Mucosa of gallbladder (tissue), 1 donor: ENCODE measurements around the gene HSPB1. TPM values are rescaled to one million over a fixed set of nuclear protein-coding genes. Genes with fewer than 3 reads are reported as not detected.
A peak's percentile ranks its signal among the peaks of the same experiment; 100 is the strongest.
"Not testable (repeated sequence)": the region's sequence is repeated elsewhere in the genome, so short reads cannot be mapped to it uniquely, and the experiment has no call there.

Source experiments
- DNase-seq: peaks from one replicate; pipeline ENCODE4 v3.0.0-alpha.2; 2020; ENCODE audit warnings: low spot score
- total RNA-seq: library from RNA; stranded (reverse); gene quantifications from one replicate; pipeline ENCODE4 v1.2.1, GENCODE V29; 2021
- donor health status: DM: no; HTN: no; CAD: no.

HSPB1 gene
- total RNA-seq, 1 donor from 2014 or later, result 1,198 TPM

DNA sequence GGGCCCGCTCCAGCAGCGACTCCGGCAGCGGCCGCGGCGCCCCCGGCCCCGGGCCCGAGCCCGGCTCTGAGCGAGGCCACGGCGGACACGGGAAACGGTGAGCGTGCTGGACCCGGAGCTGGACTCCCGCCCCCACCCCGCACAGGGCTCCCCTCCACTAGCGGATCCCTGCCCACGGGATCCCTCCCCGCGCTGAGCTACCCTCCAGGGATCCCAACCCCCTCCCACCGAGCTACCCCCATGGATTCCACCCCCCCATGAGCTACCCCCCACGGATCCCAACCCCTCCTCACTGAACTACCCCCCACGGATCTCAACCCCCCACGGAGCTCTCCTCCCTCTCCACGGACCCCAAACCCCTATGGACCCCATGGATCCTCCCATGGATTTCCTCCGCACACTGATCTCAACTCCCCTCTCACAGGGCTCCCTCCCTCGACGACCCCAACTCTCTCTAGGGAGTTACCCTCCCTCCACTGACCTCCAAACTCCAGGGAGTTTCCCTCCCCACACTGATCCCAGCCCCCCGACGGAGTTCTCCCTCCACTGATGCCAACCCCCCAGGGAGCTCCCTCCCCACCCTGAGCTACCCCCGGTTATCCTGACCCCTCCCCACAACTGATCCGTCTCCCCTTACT, 20.6 kb upstream of the HSPB1 start:
- DNase-seq, result no peak

- DNase-seq, result no peak
These were observed 19.9 kb upstream of the HSPB1 start for GRCh38 chr7:76282344-76283253.

- no peak for DNase-seq
These were observed 19.0 kb upstream of the HSPB1 start for GRCh38 chr7:76283254-76284159.

DNA sequence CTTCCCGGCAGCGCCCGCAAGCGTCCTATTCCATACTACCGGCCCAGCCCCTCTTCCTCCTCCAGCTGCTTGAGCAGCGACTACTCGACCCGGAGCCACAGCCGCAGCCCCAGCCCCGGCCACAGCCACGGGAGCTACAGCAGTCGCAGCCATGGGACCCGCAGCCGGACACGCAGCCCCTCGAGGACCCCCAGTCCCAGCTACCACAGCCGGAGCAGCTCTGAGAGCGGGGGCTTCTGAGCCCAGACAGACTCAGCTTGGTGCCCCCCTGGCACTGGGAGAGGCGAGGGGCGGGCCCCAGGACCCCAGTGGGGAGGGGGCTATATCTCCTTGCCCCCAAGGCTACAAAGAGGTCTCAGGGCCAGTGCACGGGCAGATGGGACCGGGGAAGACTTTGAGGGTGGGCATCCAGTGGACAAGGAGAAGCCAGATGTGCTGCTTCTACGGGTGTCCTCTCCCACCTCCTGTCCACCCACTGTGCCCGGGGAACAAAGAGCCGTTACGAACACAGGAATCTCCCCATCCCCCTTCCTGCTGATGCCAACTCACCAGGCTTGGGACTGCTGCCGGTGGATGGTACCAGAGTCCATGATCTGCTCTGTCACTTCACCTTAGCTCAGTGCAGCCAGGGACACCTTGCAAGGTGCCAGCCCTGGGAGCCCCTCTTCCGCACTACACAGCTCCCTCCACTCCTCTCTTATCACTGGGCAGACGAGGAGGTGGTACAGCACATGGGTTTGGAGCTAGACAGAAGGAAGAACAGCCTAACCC, 16.7 kb upstream of the HSPB1 start:
- DNase-seq, result no peak

DNA sequence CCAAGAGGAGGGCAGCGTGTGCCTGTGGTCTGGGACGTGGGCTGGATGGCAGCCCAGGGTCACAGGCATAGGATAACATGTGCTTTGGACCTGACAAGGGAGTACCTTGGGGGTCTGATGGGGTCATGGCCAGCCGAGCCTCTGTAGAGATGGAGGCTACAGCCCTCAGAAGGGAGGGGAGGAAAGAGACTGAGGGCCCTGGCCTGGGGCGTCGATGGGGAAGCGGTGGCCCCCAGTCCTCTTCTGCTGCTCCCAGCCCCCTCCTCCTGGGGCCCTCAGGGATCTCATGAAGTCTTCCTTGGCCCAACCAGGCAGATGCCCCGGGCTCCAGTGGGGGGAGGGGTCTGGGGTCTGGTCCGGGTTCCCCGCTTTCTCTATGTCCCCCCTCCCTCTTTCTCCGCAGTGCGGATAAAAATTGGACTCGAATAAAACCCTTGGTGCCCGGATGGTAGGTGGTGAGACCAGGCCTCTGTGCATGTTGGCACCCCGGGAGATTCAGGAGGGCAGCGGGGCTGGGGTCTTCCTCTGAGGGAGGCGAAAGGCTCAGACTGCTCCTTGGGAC, 15.6 kb upstream of the HSPB1 start:
- no peak for DNase-seq

GRCh38 chr7:76290847-76291350, 11.6 kb upstream of the HSPB1 start:
- not testable (repeated sequence) for DNase-seq

DNA sequence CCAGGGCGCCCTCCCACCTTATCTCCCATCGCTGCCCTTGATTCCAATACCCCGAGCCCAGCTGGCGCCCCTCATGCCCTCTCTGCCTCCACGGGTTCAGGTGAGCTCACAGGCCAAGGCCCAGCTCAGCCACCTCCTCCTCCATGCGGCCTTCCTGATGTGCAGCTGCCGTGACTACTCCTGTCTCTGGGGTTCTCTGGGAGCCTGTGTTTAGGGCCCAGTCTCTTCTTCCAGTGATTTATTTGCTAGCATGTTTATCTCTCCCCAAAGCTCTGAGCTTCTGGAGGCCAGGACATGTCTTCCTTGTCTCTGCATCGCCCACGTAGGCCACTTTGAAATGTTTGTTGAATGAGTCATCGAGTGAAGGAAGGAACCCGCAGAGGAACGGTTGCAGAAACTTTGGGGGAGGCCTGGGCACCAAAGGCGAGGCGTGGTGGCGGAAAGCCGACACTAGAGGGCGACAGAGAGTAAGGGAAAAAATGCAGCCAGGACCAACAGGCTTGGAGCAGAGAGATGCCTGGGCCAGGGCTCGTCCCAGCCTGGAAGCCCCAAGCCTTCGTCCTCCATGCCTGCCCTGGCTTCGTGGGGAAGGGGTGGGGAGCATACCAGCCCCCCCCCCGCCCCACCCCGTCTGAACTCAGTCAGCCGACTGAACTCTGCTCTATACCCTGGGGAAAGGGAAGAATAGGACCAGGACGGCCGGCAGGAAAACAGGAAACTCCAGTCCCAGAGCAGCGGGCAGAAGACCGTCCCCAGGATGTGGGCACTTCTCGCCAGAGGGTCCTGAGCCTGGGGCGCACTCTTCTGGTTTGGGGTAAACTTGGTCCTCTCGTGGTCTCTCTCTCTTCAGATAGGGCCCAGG, 10.9 kb upstream of the HSPB1 start:
- peak; percentile 95 for DNase-seq

GRCh38 chr7:76292213-76292573, 10.3 kb upstream of the HSPB1 start:
- no peak for DNase-seq

DNA sequence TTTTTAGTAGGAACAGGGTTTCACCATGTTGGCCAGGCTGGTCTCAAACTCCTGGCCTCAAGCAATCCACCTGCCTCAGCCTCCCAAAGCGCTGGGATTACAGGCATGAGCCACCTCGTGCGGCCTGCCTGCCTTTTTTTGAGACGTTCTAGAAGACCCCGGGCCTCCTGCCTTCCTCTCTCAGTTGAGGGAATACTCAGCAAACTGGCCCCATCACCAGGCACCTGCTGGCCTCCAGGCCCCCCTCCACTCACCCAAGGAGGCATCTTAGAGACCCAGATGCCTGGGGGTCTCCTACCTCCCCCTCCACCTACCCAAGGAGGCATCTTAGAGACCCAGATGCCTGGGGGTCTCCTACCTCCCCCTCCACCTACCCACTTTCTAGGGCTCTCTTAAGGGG, 9.6 kb upstream of the HSPB1 start:
- not testable (repeated sequence) for DNase-seq

- DNase-seq, result no peak
These were observed 9.0 kb upstream of the HSPB1 start for GRCh38 chr7:76293407-76293901.

GRCh38 chr7:76294344-76295024, 8.0 kb upstream of the HSPB1 start:
- DNase-seq, result peak; percentile 96

- peak; percentile 88 for DNase-seq
These were observed 5.4 kb upstream of the HSPB1 start for GRCh38 chr7:76296743-76297740.

DNA sequence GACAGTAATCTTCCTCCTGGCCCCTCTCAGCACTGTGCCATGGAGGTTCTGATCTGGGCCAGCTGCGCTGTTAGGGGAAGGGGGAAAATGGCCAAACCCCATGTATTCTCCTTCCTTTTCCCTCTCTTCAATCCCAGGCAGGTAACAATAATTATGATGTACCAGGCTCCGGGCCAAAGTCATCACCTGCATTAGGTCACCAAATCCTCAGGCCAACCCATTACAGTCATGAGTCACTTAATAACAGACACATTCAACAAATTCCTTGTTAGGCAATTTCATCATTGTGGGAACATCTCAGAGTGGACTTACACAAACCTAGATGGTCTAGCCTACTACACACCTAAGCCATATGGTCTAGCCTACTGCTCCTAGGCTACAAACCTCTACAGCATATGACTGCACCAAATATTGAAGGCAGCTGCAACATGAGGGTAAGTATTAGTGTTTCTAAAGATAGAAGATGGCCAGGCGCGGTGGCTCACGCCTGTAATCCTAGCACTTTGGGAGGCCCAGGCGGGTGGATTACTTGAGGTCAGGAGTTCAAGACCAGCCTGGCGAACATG, 2.2 kb upstream of the HSPB1 start:
- peak; percentile 79 for DNase-seq

DNA sequence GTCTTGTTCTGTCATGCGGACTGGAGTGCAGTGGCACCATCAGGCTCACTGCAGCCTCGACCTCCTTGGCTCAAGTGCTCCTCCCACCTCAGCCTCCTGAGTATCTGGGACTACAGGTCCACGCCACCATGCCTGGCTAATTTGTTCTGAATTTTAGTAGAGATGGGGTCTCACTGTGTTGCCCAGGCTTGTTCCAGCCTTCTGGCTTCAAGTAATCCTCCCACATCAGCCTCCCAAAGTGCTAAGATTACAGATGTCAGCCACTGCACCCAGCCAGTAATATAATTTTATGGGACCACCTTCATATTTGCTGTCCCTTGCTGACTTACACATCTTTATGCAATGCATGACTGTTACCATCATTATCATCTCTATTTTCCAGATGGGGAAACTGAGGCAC, 1.5 kb upstream of the HSPB1 start:
- DNase-seq, result no peak

DNA sequence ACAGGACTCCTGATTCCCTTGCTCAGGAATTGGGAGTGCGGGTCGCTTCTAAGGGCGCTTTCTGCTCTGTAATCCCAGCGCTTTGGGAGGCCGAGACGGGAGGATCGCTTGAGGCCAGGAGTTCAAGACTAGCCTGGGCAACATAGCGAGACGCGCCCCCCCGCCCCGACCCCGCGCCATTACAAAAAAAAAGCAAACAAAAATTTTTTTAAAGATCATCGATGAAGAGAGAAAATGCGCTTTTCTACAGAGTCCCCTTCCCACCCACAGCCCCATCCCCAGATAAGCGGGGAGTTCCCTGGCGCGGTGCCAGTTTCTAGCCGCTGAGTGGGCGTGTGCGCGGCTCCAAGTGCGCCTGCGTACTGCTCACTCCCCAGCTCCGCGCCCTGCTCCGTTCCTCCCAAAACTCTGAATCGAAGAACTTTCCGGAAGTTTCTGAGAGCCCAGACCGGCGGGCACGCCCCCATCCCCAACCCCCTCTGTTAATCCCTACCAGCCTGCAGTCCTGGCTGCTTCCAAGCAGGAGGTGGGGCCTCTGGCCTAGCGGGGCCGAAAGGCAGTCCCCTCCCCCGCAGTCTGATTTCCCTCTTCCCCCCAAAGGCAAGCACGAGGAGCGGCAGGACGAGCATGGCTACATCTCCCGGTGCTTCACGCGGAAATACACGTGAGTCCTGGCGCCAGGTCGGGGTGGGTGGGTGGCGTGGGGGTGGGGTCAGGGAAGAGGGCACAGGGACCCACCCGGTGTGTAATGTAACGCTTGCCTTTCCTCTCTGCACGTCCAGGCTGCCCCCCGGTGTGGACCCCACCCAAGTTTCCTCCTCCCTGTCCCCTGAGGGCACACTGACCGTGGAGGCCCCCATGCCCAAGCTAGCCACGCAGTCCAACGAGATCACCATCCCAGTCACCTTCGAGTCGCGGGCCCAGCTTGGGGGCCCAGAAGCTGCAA, 1.0 kb downstream of the HSPB1 start:
- peak; percentile 89 for DNase-seq

DNA sequence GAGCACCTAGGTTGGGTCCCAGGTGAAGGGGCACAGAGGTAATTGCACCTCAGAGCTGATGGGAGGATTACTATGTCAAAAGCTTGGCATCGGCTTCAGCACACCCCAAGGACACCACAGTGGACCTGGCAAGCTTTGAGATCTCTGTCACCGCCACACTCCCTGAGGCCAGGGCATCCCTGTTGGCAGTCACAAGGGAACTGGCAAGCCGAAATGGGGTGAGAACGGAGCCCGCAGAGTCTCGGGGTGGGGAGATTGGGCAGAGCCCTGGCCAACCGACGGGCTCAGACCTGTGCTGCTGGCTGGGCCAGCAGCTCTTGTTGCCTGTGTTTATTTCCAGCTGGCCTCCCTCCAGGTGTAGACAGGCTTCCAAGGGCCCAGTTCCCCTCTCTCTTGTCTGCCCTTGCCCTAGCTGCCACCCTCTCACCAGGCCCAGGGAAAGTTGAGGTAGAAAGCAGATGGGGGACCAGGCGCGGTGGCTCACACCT, 2.5 kb downstream of the HSPB1 start:
- DNase-seq, result peak; percentile 58
